KBM-7 (cell line): ENCODE results near the gene BTBD10.

ENCODE experiments used
- DNase-seq: peaks from one replicate; pipeline ENCODE4 v3.0.0-alpha.2; 2015
- in situ Hi-C: fragments of 300-500 bp; cut with MboI; formaldehyde crosslinking; loops from 2 replicates; pipeline ENCODE4 v1.14.3; 2020; ENCODE audit warnings: low sequenced_read_pairs, low pct_unique_long_range_greater_than_20kb, mixed read lengths

The BTBD10 gene

GRCh38 chr11:13380731-13381130, 82.3 kb downstream of the BTBD10 start:
- in situ Hi-C loops, result no loop called here

DNA sequence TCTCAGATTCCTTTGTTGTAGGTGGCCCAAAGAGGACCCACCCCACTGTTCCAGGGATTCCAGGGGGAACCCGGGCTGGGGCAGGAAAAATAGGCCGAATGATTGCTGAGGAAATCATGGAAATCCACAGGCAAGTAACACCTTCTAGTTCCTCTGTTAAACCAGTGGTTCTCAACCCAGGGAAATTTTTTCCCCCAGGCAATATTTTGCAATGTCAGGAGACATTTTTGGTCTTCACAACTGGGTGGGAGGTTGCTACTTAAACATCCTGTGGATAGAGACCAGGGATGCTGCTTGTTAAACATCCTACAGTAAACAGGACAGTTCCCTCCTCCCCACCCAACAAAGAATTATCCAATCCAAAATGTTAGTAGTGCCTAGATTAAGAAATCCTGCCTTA, 84.7 kb downstream of the BTBD10 start:
- in situ Hi-C loops, result no loop called here

More at GRCh38 chr11:13380731-13381130, 82.3 kb downstream of the BTBD10 start:
- no peak for DNase-seq

GRCh38 chr11:13376838-13377237, 86.2 kb downstream of the BTBD10 start:
- DNase-seq, result no peak
- in situ Hi-C loops, result no loop called here

More for the DNA sequence above, 84.7 kb downstream of the BTBD10 start:
- no peak for DNase-seq

GRCh38 chr11:13376402-13376801, 86.6 kb downstream of the BTBD10 start:
- DNase-seq, result no peak
- in situ Hi-C loops, result no loop called here

GRCh38 chr11:13375798-13376197, 87.2 kb downstream of the BTBD10 start:
- in situ Hi-C loops, result no loop called here
- DNase-seq, result no peak

DNA sequence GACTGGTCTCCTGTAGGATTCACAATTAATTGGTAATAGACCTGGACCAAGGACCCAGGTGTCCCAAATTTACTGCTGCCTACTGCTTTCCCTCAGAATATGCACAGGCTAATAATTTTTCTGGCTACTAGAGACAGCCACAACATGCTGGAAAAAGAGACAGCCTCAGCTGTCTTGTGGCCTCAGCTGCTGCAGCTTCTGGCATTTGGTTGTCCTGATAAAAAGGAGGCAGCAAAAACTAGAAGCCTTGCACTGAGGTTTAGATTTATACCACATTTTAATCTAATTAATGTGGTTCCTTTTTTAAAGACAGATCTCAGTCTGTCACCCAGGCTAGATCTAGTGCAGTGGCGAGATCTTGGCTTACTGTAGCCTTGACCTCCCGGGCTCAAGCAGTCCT, 89.8 kb downstream of the BTBD10 start:
- DNase-seq, result no peak
- in situ Hi-C loops, result no loop called here

- DNase-seq, result no peak
These were observed 95.0 kb downstream of the BTBD10 start for GRCh38 chr11:13368041-13368446.

DNA sequence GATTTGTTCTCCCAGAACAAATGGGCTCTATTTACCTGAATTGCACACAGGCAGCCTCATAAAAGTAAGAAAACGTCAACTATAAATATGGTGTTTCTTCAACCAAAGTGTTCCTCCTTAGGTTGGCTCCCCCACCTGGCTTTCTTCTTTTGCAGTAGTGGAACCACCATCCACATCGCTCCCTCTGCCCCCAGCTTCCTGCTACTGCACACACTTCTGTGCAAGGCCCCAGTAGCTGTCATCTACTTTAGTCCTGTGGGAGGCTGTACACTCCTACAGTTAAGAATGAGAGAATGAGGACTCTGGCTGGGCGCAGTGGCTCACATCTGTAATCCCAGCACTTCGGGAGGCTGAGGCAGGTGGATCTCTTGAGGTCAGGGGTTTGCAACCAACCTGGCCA, 95.9 kb downstream of the BTBD10 start:
- DNase-seq, result no peak
- in situ Hi-C loops, result no loop called here

More at GRCh38 chr11:13368041-13368446, 95.0 kb downstream of the BTBD10 start:
- in situ Hi-C loops, result no loop called here

- in situ Hi-C loops, result no loop called here
- no peak for DNase-seq
These were observed 96.6 kb downstream of the BTBD10 start for GRCh38 chr11:13366266-13367026.

GRCh38 chr11:13364388-13364787, 98.6 kb downstream of the BTBD10 start:
- in situ Hi-C loops, result no loop called here

GRCh38 chr11:13362596-13363109, 100.4 kb downstream of the BTBD10 start:
- in situ Hi-C loops, result no loop called here
- no peak for DNase-seq

More at GRCh38 chr11:13364388-13364787, 98.6 kb downstream of the BTBD10 start:
- DNase-seq, result no peak

- in situ Hi-C loops, result no loop called here
- no peak for DNase-seq
These were observed 104.3 kb downstream of the BTBD10 start for GRCh38 chr11:13358596-13359270.

DNA sequence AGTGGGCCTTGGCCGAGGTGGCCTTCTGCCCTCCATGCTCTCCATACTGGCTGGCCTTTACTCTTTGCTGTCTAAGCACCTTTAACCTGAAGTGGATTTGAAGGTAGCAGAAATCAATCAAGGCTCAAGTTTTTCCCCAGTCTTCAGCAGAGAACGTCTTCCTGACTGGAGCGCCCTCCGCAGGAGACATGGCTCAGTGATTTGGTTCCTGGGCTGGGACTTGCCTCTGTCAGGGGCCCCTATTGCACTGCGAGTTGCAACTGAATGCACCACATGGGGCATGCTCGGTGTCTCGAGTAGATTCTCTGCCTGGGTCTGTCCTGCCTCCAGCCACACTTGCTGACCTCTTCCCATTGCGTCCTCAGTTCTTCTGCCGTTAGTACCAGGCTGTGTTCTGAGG, 105.8 kb downstream of the BTBD10 start:
- in situ Hi-C loops, result no loop called here
- DNase-seq, result no peak

- DNase-seq, result no peak
- in situ Hi-C loops, result no loop called here
These were observed 107.8 kb downstream of the BTBD10 start for GRCh38 chr11:13355191-13355590.

GRCh38 chr11:13354335-13354734, 108.7 kb downstream of the BTBD10 start:
- DNase-seq, result peak; percentile 54
- in situ Hi-C loops, result no loop called here

DNA sequence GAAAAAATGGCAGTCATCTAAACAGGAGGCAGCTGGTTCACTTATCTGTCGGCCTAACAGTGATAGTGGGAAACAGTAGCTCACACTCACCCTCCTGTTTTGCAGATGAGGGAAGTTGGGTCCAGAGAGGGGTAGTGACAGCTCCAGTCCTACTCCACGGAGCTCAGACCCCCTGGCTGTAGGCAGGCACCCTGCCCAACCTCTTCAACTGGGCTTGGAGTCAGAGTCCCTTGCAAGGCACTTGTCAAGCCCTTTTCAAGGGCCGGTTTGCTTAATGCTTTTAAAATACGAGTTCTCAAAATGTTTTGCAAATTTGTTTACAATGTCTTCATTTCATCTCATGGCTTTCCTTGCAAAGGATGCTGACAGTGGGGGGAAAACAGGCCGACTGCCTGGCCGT, 110.3 kb downstream of the BTBD10 start:
- no peak for DNase-seq
- in situ Hi-C loops, result no loop called here

DNA sequence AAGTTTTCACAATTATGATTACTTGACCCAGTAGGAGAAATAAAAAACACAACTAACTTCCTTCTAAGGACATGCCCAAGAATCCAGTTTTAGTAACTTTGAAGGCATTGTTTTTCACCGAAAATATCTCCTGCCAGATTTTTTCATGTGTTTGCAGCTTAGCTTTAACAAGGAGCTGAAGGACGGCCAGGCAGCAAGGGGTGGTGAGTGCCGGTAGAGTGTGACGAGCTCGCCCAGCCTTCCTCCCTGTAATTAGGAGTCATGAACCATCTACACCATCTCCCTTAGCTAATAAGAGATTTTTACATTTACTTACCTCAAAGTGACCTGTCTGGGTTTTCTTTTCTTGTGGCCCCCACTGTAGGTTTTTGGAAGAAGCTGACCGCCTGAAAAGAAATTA, 113.4 kb downstream of the BTBD10 start:
- no peak for DNase-seq
- in situ Hi-C loops, result loop anchor here (25.0 kb wide), 1 partner anchor 387 kb away; no protein-coding TSS in a partner anchor

GRCh38 chr11:13349046-13349445, 114.0 kb downstream of the BTBD10 start:
- no peak for DNase-seq
- in situ Hi-C loops, result loop anchor here (25.0 kb wide), 1 partner anchor 387 kb away; no protein-coding TSS in a partner anchor

- peak; percentile 48 for DNase-seq
- in situ Hi-C loops, result loop anchor here (25.0 kb wide), 1 partner anchor 386 kb away; no protein-coding TSS in a partner anchor
These were observed 114.7 kb downstream of the BTBD10 start for GRCh38 chr11:13348305-13348704.

- in situ Hi-C loops, result loop anchor here (25.0 kb wide), 1 partner anchor 386 kb away; no protein-coding TSS in a partner anchor
- DNase-seq, result no peak
These were observed 115.1 kb downstream of the BTBD10 start for GRCh38 chr11:13347901-13348300.
